Psoas muscle (tissue), 8 donors: ENCODE results near the gene FYN. TPM values are rescaled to one million over a fixed set of nuclear protein-coding genes. Genes with fewer than 3 reads are reported as not detected.
A peak's percentile ranks its signal among the peaks of the same experiment; 100 is the strongest.
"Not testable (repeated sequence)": the region's sequence is repeated elsewhere in the genome, so short reads cannot be mapped to it uniquely, and the experiment has no call there.

Experiments
- ATAC-seq, 4 donors: fragments of 200-7000 bp; cut with Tn5 transposase; one replicate each; pipeline ENCODE4 v1.9.1; 2020; ENCODE audit warnings: moderate library complexity in 3 of 4, mild to moderate bottlenecking in 2 of 4
- DNase-seq, 2 donors: peaks; one replicate each; pipeline ENCODE4 v3.0.0-alpha.2; 2020
- H3K27ac ChIP-seq: fragments of 200-600 bp; one replicate; pipeline ENCODE4 v1.8.0; 2022
- H3K27me3 ChIP-seq, 3 donors: fragments of 200-600 bp in 1 of 3; one replicate each; pipeline versions ENCODE4 v1.6.1 to v1.8.0; 2013 to 2022; ENCODE audit warnings: low read length in 2 of 3, mild to moderate bottlenecking in 2 of 3, moderate library complexity in 1 of 3; ENCODE audit not compliant: insufficient read depth in 3 of 3
- H3K36me3 ChIP-seq, 2 donors: fragments of 200-600 bp in 1 of 2; one replicate each; pipeline versions ENCODE4 v1.6.1 to v1.8.0; 2013 to 2022; ENCODE audit warnings: low read depth in 1 of 2, mild to moderate bottlenecking in 1 of 2, moderate library complexity in 1 of 2; ENCODE audit not compliant: insufficient read depth in 1 of 2
- H3K4me1 ChIP-seq: fragments of 200-600 bp; one replicate; pipeline ENCODE4 v1.8.0; 2022
- H3K4me3 ChIP-seq: fragments of 200-600 bp; one replicate; pipeline ENCODE4 v1.8.0; 2022; ENCODE audit warnings: mild to moderate bottlenecking
- H3K9me3 ChIP-seq: fragments of 200-600 bp; one replicate; pipeline ENCODE4 v1.8.0; 2022
- CTCF ChIP-seq: fragments of 200-600 bp; IDR thresholded peaks from one replicate; pipeline ENCODE4 v1.8.0; 2022; ENCODE audit warnings: antibody characterized with exemption
- WGBS, 3 donors: extraction: QIAGEN DNeasy Blood & Tissue Kit; methylation state at CpG; one replicate each; pipeline versions ENCODE4 v1.1.6 to v1.1.7; 2013; 5-methylcytosine and 5-hydroxymethylcytosine counted together
- intact Hi-C, 2 donors: fragments of 100-400 bp; cut with DNase I; formaldehyde crosslinking; loops; one replicate each; pipeline versions ENCODE4 v1.11.0 to v1.14.2; 2022
- polyA plus RNA-seq, 3 donors: library from polyadenylated mRNA; stranded (reverse); fragments of 200-250 nt; gene quantifications; one replicate each; pipeline ENCODE4 v1.2.3, GENCODE V29; 2013
- total RNA-seq, 4 donors: library from RNA; stranded (reverse); fragmentation: NEBNext Ultra II Directional in 2 of 4; extraction: Animal tissue kit (Norgen Biotek cat#: 25700) in 2 of 4; gene quantifications; one replicate each; pipeline versions ENCODE4 v1.2.1 to v1.2.4, GENCODE V29; 2021 to 2023
- donor health status: healthy with polysubstance abuse.
- donor health status: DM: no; HTN: no; CAD: no; lungs with moderate emphysema.
- donor health status: Bipolar disorder and iron deficiency.
- donor health status: healthy.
- donor health status: DM: yes; HTN: yes; CAD: no.
- donor health status: DM: no; HTN: no; CAD: no.
- donor health status: DM: no; HTN: no; CAD: no.
- donor health status: DM: yes; HTN: yes; CAD: no.

The FYN gene
- total and polyA plus RNA-seq, 7 donors, result 7.1 to 27.8 (median 12.3) TPM

GRCh38 chr6:111894951-111895350, 21.7 kb upstream of the FYN start:
- Histone ChIP-seq H3K27me3 (no peaks in the 10 kb centered on the region), H3K36me3 (no peaks in the 10 kb centered on the region), H3K9me3 (no peaks in the 10 kb centered on the region), H3K4me3 (no peak overlapping the region), H3K4me1 (no peaks in the 10 kb centered on the region), H3K27ac (no peak overlapping the region)
- no peak for ATAC-seq
- no peak for TF ChIP-seq CTCF
- DNase-seq, result no peak
- intact Hi-C loops, result no loop called here
- WGBS, 3 donors, result 84 to 96% (median 88%) methylated on average over 1 of the region's 1 CpG

- DNase-seq, result no peak
- H3K27me3 ChIP-seq, result no peaks in the 10 kb centered on the region
- H3K4me1 ChIP-seq, result no peaks in the 10 kb centered on the region
- no peak for ATAC-seq
- H3K36me3 ChIP-seq, result no peaks in the 10 kb centered on the region
- intact Hi-C loops, result no loop called here
- no peak overlapping the region for H3K4me3 ChIP-seq
- TF ChIP-seq CTCF, result no peak
- WGBS, 3 donors, result 89 to 97% (median 93%) methylated on average over 2 of the region's 2 CpGs
- no peaks in the 10 kb centered on the region for H3K9me3 ChIP-seq
- H3K27ac ChIP-seq, result no peak overlapping the region
Observed at GRCh38 chr6:111894272-111894671, 21.0 kb upstream of the FYN start.

GRCh38 chr6:111892431-111892830, 19.2 kb upstream of the FYN start:
- no peaks in the 10 kb centered on the region for H3K27me3 ChIP-seq
- intact Hi-C loops, result no loop called here
- no peak for TF ChIP-seq CTCF
- H3K9me3 ChIP-seq, result no peaks in the 10 kb centered on the region
- no peaks in the 10 kb centered on the region for H3K4me1 ChIP-seq
- DNase-seq (no peak), ATAC-seq (no peak)
- no peak overlapping the region for H3K4me3 ChIP-seq
- 72 to 78% (median 74%) methylated on average over 4 of the region's 4 CpGs for WGBS, 3 donors
- no peaks in the 10 kb centered on the region for H3K36me3 ChIP-seq
- H3K27ac ChIP-seq, result no peak overlapping the region

- intact Hi-C loops, result no loop called here
- Histone ChIP-seq H3K4me3 (no peak overlapping the region), H3K27me3 (no peaks in the 10 kb centered on the region), H3K36me3 (no peaks in the 10 kb centered on the region), H3K27ac (no peak overlapping the region), H3K4me1 (no peaks in the 10 kb centered on the region), H3K9me3 (no peaks in the 10 kb centered on the region)
- ATAC-seq, result no peak
- no peak for DNase-seq
- no peak for TF ChIP-seq CTCF
Observed at GRCh38 chr6:111890988-111891387, 17.7 kb upstream of the FYN start.

GRCh38 chr6:111888928-111889695, 15.9 kb upstream of the FYN start:
- no peaks in the 10 kb centered on the region for H3K4me1 ChIP-seq
- intact Hi-C loops, result no loop called here
- DNase-seq (peak in 1 of 2 donors; percentile 46), ATAC-seq (no peak)
- H3K9me3 ChIP-seq, result no peaks in the 10 kb centered on the region
- TF ChIP-seq CTCF, result no peak
- WGBS, 3 donors, result 14% methylated on average over 10 of the region's 10 CpGs
- H3K4me3 ChIP-seq, result peak overlapping the region; percentile 33
- no peaks in the 10 kb centered on the region for H3K27me3 ChIP-seq
- no peak overlapping the region for H3K27ac ChIP-seq
- H3K36me3 ChIP-seq, result no peaks in the 10 kb centered on the region

- 97 to 99% (median 97%) methylated on average over 2 of the region's 2 CpGs for WGBS, 3 donors
- H3K27ac ChIP-seq, H3K36me3 ChIP-seq, H3K4me1 ChIP-seq, ATAC-seq, H3K9me3 ChIP-seq, DNase-seq, H3K27me3 ChIP-seq, intact Hi-C loops, H3K4me3 ChIP-seq: not testable (repeated sequence)
Observed at GRCh38 chr6:111886793-111887192, 13.5 kb upstream of the FYN start.
